IMR-90 (cell line): ENCODE measurements around the gene AMFR. TPM values are rescaled to one million over a fixed set of nuclear protein-coding genes. Genes with fewer than 3 reads are reported as not detected.

Source experiments
- ATAC-seq: fragments of 200-7000 bp; cut with Tn5 transposase; 2 replicates; pipeline ENCODE4 v1.9.1; 2020; ENCODE audit warnings: low read depth, mild to moderate bottlenecking, moderate library complexity
- BruUV-seq: library from RNA; stranded (reverse); fragments of 400-500 nt; replicated peaks from 2 replicates; lab custom pipeline; 2021; lab: Mats Ljungman, UMichigan
- CTCF ChIA-PET: fragments of 300-600 bp; formaldehyde crosslinking; extraction: SDS; loops from one replicate; lab custom pipeline; 2021; ENCODE audit warnings: antibody characterized with exemption; lab: Yijun Ruan, JAX
- POLR2A ChIA-PET: fragments of 300-600 bp; sonication (Branson Sonifier 250); formaldehyde crosslinking; loops from one replicate; lab custom pipeline; 2022; ENCODE audit warnings: antibody characterized with exemption; ENCODE audit not compliant: unreplicated experiment; lab: Charles Lee
- DNase-seq: peaks from one replicate; pipeline ENCODE4 v3.0.0; 2013
- H2AFZ ChIP-seq: replicated peaks from 2 replicates; pipeline ENCODE3; 2013; ENCODE audit warnings: low read length, mild to moderate bottlenecking; ENCODE audit not compliant: poor library complexity
- H2AK5ac ChIP-seq: 2 replicates; pipeline ENCODE4 v1.6.1; 2013; ENCODE audit warnings: low read depth, low read length, inconsistent platforms
- H2AK9ac ChIP-seq: replicated peaks from 2 replicates; pipeline ENCODE3; 2013; ENCODE audit warnings: mild to moderate bottlenecking, low read depth, low read length, moderate library complexity; ENCODE audit not compliant: poor library complexity
- H2BK120ac ChIP-seq: 2 replicates; pipeline ENCODE4 v1.6.1; 2013; ENCODE audit warnings: low read depth, low read length, inconsistent platforms
- H2BK15ac ChIP-seq: 3 replicates; pipeline ENCODE4 v1.6.1; 2013; ENCODE audit warnings: low read depth, low read length, inconsistent platforms
- H2BK20ac ChIP-seq: 2 replicates; pipeline ENCODE4 v1.6.1; 2013; ENCODE audit warnings: low read depth, mild to moderate bottlenecking, inconsistent platforms, low read length, moderate library complexity
- H2BK5ac ChIP-seq: 2 replicates; pipeline ENCODE4 v1.6.1; 2013; ENCODE audit warnings: mild to moderate bottlenecking, low read depth, low read length, inconsistent platforms; ENCODE audit not compliant: poor library complexity, severe bottlenecking
- H3K14ac ChIP-seq: replicated peaks from 2 replicates; pipeline ENCODE4 v1.6.1; 2013; ENCODE audit warnings: low read depth, low read length, inconsistent platforms
- H3K18ac ChIP-seq: 2 replicates; pipeline ENCODE4 v1.6.1; 2013; ENCODE audit warnings: low read depth, low read length, control low read depth
- H3K23ac ChIP-seq: 2 replicates; pipeline ENCODE4 v1.6.1; 2013; ENCODE audit warnings: low read depth, low read length, inconsistent platforms
- H3K27ac ChIP-seq: 2 replicates; pipeline ENCODE4 v1.5.1; 2013; ENCODE audit warnings: mild to moderate bottlenecking, control low read depth, low read length; ENCODE audit not compliant: insufficient read depth
- H3K27me3 ChIP-seq: 2 replicates; pipeline ENCODE4 v1.6.1; 2013; ENCODE audit warnings: low read length; ENCODE audit not compliant: control insufficient read depth, insufficient read depth
- H3K36me3 ChIP-seq: 2 replicates; pipeline ENCODE4 v1.6.1; 2013; ENCODE audit warnings: low read length, mixed read lengths; ENCODE audit not compliant: control insufficient read depth, insufficient read depth
- H3K4ac ChIP-seq: 2 replicates; pipeline ENCODE4 v1.6.1; 2013; ENCODE audit warnings: low read depth, low read length, inconsistent platforms
- H3K4me1 ChIP-seq: 2 replicates; pipeline ENCODE4 v1.6.1; 2013; ENCODE audit warnings: low read length, mixed read lengths; ENCODE audit not compliant: control insufficient read depth, insufficient read depth
- H3K4me2 ChIP-seq: 2 replicates; pipeline ENCODE4 v1.6.1; 2013; ENCODE audit warnings: low read depth, mild to moderate bottlenecking, control low read depth, low read length, moderate library complexity
- H3K4me3 ChIP-seq: 2 replicates; pipeline ENCODE4 v1.5.1; 2013; ENCODE audit warnings: low read depth, mild to moderate bottlenecking, control low read depth, low read length, moderate library complexity; ENCODE audit not compliant: insufficient read depth
- H3K56ac ChIP-seq: 2 replicates; pipeline ENCODE4 v1.6.1; 2013; ENCODE audit warnings: low read length, inconsistent platforms; ENCODE audit not compliant: insufficient read depth; ENCODE audit errors: extremely low read depth
- H3K79me1 ChIP-seq, 2 experiments: 2 replicates each; pipeline ENCODE4 v1.6.1; 2013; ENCODE audit warnings: low read length in 2 of 2, inconsistent platforms in 1 of 2, low read depth in 1 of 2
- H3K9ac ChIP-seq: 2 replicates; pipeline ENCODE4 v1.6.1; 2013; ENCODE audit warnings: low read depth, low read length, control low read depth
- H3K9me1 ChIP-seq: 2 replicates; pipeline ENCODE4 v1.6.1; 2013; ENCODE audit warnings: low read length, inconsistent platforms; ENCODE audit not compliant: insufficient read depth
- H3K9me3 ChIP-seq: 2 replicates; pipeline ENCODE4 v1.6.1; 2013; ENCODE audit warnings: low read length; ENCODE audit not compliant: control insufficient read depth, insufficient read depth
- H4K20me1 ChIP-seq: 2 replicates; pipeline ENCODE4 v1.6.1; 2013; ENCODE audit warnings: low read length, inconsistent platforms; ENCODE audit not compliant: insufficient read depth
- H4K5ac ChIP-seq: 2 replicates; pipeline ENCODE4 v1.6.1; 2013; ENCODE audit warnings: mild to moderate bottlenecking, low read depth, low read length, control low read depth
- H4K8ac ChIP-seq, 2 experiments: 2 replicates each; pipeline ENCODE4 v1.6.1; 2013; ENCODE audit warnings: low read depth in 2 of 2, low read length in 2 of 2, control low read depth in 1 of 2, inconsistent platforms in 1 of 2
- H4K91ac ChIP-seq: 2 replicates; pipeline ENCODE4 v1.6.1; 2013; ENCODE audit warnings: low read depth, low read length, inconsistent platforms; ENCODE audit not compliant: insufficient read depth
- BHLHE40 ChIP-seq: fragments of 150-350 bp; IDR thresholded peaks from 2 replicates; pipeline ENCODE4 v1.6.1; 2016; ENCODE audit warnings: mild to moderate bottlenecking, low read depth, low read length
- CEBPB ChIP-seq: IDR thresholded peaks from 2 replicates; pipeline ENCODE4 v1.6.1; 2012; ENCODE audit warnings: low read depth, low read length, improper control_type of control experiment
- CHD1 ChIP-seq: IDR thresholded peaks from 2 replicates; pipeline ENCODE4 v1.6.1; 2012; ENCODE audit warnings: low read depth, low read length, improper control_type of control experiment
- ELK1 ChIP-seq: fragments of 150-350 bp; IDR thresholded peaks from 2 replicates; pipeline ENCODE4 v1.6.1; 2016; ENCODE audit warnings: low read depth, mild to moderate bottlenecking, low read length, moderate library complexity, borderline replicate concordance
- FOS ChIP-seq: fragments of 150-350 bp; IDR thresholded peaks from 2 replicates; pipeline ENCODE4 v1.6.1; 2016; ENCODE audit warnings: low read depth, low read length
- MAFK ChIP-seq: IDR thresholded peaks from 2 replicates; pipeline ENCODE4 v1.6.1; 2012; ENCODE audit warnings: low read depth, low read length, improper control_type of control experiment
- MAZ ChIP-seq: IDR thresholded peaks from 2 replicates; pipeline ENCODE4 v1.6.1; 2012; ENCODE audit warnings: low read depth, mild to moderate bottlenecking, low read length, improper control_type of control experiment, moderate library complexity, borderline replicate concordance
- MXI1 ChIP-seq: IDR thresholded peaks from 2 replicates; pipeline ENCODE4 v1.6.1; 2012; ENCODE audit warnings: low read depth, mild to moderate bottlenecking, low read length, moderate library complexity, borderline replicate concordance
- NFE2L2 ChIP-seq: fragments of 150-350 bp; IDR thresholded peaks from 2 replicates; pipeline ENCODE4 v1.6.1; 2016; ENCODE audit warnings: low read depth, mild to moderate bottlenecking, low read length
- POLR2A ChIP-seq: IDR thresholded peaks from 2 replicates; pipeline ENCODE4 v1.6.1; 2012; ENCODE audit warnings: mild to moderate bottlenecking, low read depth, low read length
- RAD21 ChIP-seq: IDR thresholded peaks from 2 replicates; pipeline ENCODE4 v1.6.1; 2012; ENCODE audit warnings: low read length, improper control_type of control experiment
- RCOR1 ChIP-seq: IDR thresholded peaks from 2 replicates; pipeline ENCODE4 v1.6.1; 2012; ENCODE audit warnings: mild to moderate bottlenecking, low read length, improper control_type of control experiment; ENCODE audit not compliant: insufficient replicate concordance
- RFX5 ChIP-seq: IDR thresholded peaks from 2 replicates; pipeline ENCODE4 v1.8.0; 2012; ENCODE audit warnings: low read depth, mild to moderate bottlenecking, low read length, moderate library complexity
- SMC3 ChIP-seq: fragments of 150-350 bp; IDR thresholded peaks from 2 replicates; pipeline ENCODE4 v1.6.1; 2016; ENCODE audit warnings: low read depth, mild to moderate bottlenecking, antibody characterized with exemption, low read length, moderate library complexity
- USF2 ChIP-seq: fragments of 150-350 bp; IDR thresholded peaks from 2 replicates; pipeline ENCODE4 v1.6.1; 2017; ENCODE audit warnings: mild to moderate bottlenecking, antibody characterized with exemption, low read length, low read depth
- WGBS, 2 experiments: methylation state at CpG; one replicate each; pipeline versions ENCODE4 v1.1.5 to v1.1.7; 2013; ENCODE audit warnings: missing lambda C conversion rate in 2 of 2; ENCODE audit not compliant: insufficient read length in 1 of 2; ENCODE audit errors: extremely low coverage in 2 of 2; 5-methylcytosine and 5-hydroxymethylcytosine counted together
- dilution Hi-C: fragments of 300-500 bp; cut with HindIII; formaldehyde crosslinking; loops from one replicate; pipeline ENCODE4 v1.14.3; 2018; ENCODE audit warnings: low sequenced_read_pairs; ENCODE audit not compliant: unreplicated experiment
- in situ Hi-C: fragments of 300-500 bp; cut with MboI; formaldehyde crosslinking; loops from 3 replicates; pipeline ENCODE4 v1.14.3; 2019; ENCODE audit warnings: low sequenced_read_pairs, inconsistent platforms, mixed read lengths
- intact Hi-C: fragments of 100-400 bp; cut with micrococcal nuclease; formaldehyde crosslinking; loops from 2 replicates; pipeline ENCODE4 v1.10.0; 2022
- polyA plus RNA-seq, 3 experiments: library from polyadenylated mRNA; depleted of rRNA; stranded (reverse); fragments of >200 nt; gene quantifications; 2 replicates each; pipeline ENCODE4 v1.2.3, GENCODE V29; 2012; ENCODE audit warnings: low replicate concordance in 1 of 3
- total RNA-seq: library from RNA; depleted of rRNA; stranded (reverse); fragments of >200 nt; gene quantifications from 2 replicates; pipeline ENCODE4 v1.2.3, GENCODE V29; 2012
- TF ChIP-seq, protein P1 (sequence below): conservative IDR thresholded peaks from 2 replicates; pipeline ENCODE4 v1.5.1; 2012; ENCODE audit warnings: mild to moderate bottlenecking, low read depth, low read length, improper control_type of control experiment

Gene AMFR
- total and polyA plus RNA-seq, 2 of the 4 experiments (the other 2 are of a cell fraction), result 60.7 to 216 TPM

DNA sequence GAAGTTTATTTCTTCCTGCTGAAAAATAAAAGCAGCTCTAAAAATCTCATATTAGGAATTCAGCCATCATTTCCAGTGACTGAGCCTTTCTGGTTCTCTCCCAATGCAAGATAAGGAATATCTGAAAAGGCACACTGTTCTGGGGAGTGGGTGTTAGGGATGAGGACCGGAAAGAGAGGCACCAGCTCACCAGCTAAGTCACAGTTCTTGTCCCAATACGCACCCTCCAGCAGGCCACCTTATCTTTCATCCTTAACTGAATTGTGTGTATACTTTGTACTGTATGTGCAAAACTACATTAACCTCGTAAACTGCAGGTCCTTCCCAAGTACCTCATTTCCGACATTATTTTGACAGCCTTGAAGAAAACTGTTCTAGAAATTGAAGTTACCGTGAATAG, 11.0 kb downstream of the AMFR start:
- no CpG with 5 or more reads among the region's 5 CpGs for WGBS, 2 experiments
- CTCF ChIA-PET, result no interaction called here

More for the DNA sequence above, 11.0 kb downstream of the AMFR start:
- TF ChIP-seq MXI1 (no peak), CHD1 (no peak), NFE2L2 (no peak), BHLHE40 (no peak), SMC3 (no peak), USF2 (no peak), RCOR1 (no peak), FOS (no peak), POLR2A (no peak), MAFK (no peak), RFX5 (no peak), ELK1 (no peak), CEBPB (no peak), MAZ (no peak), RAD21 (no peak)
- TF ChIP-seq, protein P1, sequence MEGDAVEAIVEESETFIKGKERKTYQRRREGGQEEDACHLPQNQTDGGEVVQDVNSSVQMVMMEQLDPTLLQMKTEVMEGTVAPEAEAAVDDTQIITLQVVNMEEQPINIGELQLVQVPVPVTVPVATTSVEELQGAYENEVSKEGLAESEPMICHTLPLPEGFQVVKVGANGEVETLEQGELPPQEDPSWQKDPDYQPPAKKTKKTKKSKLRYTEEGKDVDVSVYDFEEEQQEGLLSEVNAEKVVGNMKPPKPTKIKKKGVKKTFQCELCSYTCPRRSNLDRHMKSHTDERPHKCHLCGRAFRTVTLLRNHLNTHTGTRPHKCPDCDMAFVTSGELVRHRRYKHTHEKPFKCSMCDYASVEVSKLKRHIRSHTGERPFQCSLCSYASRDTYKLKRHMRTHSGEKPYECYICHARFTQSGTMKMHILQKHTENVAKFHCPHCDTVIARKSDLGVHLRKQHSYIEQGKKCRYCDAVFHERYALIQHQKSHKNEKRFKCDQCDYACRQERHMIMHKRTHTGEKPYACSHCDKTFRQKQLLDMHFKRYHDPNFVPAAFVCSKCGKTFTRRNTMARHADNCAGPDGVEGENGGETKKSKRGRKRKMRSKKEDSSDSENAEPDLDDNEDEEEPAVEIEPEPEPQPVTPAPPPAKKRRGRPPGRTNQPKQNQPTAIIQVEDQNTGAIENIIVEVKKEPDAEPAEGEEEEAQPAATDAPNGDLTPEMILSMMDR, result no peak
- H4K20me1 ChIP-seq, result peaks cover 24% of the 10 kb centered on the region
- peaks cover 5% of the 10 kb centered on the region; the same call in 1 of the 2 replicates for H3K9me1 ChIP-seq
- POLR2A ChIA-PET, result no interaction called here
- H2AK9ac ChIP-seq, result no peak overlapping the region
- no peak overlapping the region for H3K9ac ChIP-seq
- H3K4ac ChIP-seq, result no peak overlapping the region
- peaks cover 28 to 57% of the 10 kb centered on the region in 2 experiments for H3K79me1 ChIP-seq
- H2BK5ac ChIP-seq, result no peak overlapping the region
- no peak overlapping the region for H2AFZ ChIP-seq
- H3K4me2 ChIP-seq, result no peak overlapping the region
- intact Hi-C loops (no loop called here), dilution Hi-C loops (no loop called here), in situ Hi-C loops (no loop called here)
- H4K5ac ChIP-seq, result no peak overlapping the region
- H3K14ac ChIP-seq, result peak overlapping the region; percentile 62; the same call in 1 of the 2 replicates
- no peak overlapping the region for H2BK20ac ChIP-seq
- no peak overlapping the region for H4K8ac ChIP-seq
- H3K36me3 ChIP-seq, result peaks cover 5% of the 10 kb centered on the region
- no peak overlapping the region for H2BK15ac ChIP-seq
- H3K9me3 ChIP-seq, result no peaks in the 10 kb centered on the region
- DNase-seq (no peak), ATAC-seq (no peak)
- H4K91ac ChIP-seq, result no peak overlapping the region
- H3K18ac ChIP-seq, result no peak overlapping the region
- no peaks in the 10 kb centered on the region for H3K27me3 ChIP-seq
- no peak overlapping the region for H3K4me3 ChIP-seq
- H2BK120ac ChIP-seq, result no peak overlapping the region
- BruUV-seq, result no TSS peak
- H3K27ac ChIP-seq, result no peak overlapping the region
- no peak overlapping the region for H3K56ac ChIP-seq
- H2AK5ac ChIP-seq, result no peak overlapping the region
- peaks cover 5% of the 10 kb centered on the region; the same call in 1 of the 2 replicates for H3K4me1 ChIP-seq
- H3K23ac ChIP-seq, result no peak overlapping the region; the same call in 1 of the 2 replicates
